ENCODE measurements around the gene MAP3K13. TPM values are rescaled to one million over a fixed set of nuclear protein-coding genes. Genes with fewer than 3 reads are reported as not detected.

The MAP3K13 gene
- total and polyA plus RNA-seq, 2 of the 13 experiments (the other 11 are each of a cell fraction or from before 2014, with no cell fraction given): 24.2 to 26.5 TPM

GRCh38 chr3:185498503-185499396, 135.8 kb downstream of the MAP3K13 start, which contains the start of gene TMEM41A (continued):
- 0 out of 4 replicates have a peak, but pooled peaks of 1 of the 2 experiments have one; percentile 48 for TF ChIP-seq NR2F1 (CRISPR knock-in tag; IDR thresholded peaks at IDR 0.05)
- TF ChIP-seq ZNF747 (CRISPR knock-in tag; IDR thresholded peaks at IDR 0.05; ENCODE audit: borderline replicate concordance): peak; percentile 86; the same call in 1 of the 2 replicates
- peak; percentile 58; the same call in 1 of the 2 replicates for TF ChIP-seq BCL6 (CRISPR knock-in tag; IDR thresholded peaks at IDR 0.05)
- TF ChIP-seq ZNF496 (CRISPR knock-in tag; IDR thresholded peaks at IDR 0.05; ENCODE audit: insufficient replicate concordance): no peak
- peak; percentile 75 for TF ChIP-seq ZEB1 (IDR thresholded peaks at IDR 0.05; ENCODE audit: insufficient replicate concordance, low read depth)
- no peak for TF ChIP-seq THYN1 (CRISPR knock-in tag; IDR thresholded peaks at IDR 0.05; ENCODE audit: borderline replicate concordance, low read depth)
- TF ChIP-seq PHB2 (IDR thresholded peaks at IDR 0.05; ENCODE audit: partially characterized antibody): no peak
- TF ChIP-seq ASH2L (IDR thresholded peaks at IDR 0.05; ENCODE audit: insufficient read length, low read depth, low read length): peak; percentile 94
- TF ChIP-seq ZNF17 (CRISPR knock-in tag; IDR thresholded peaks at IDR 0.05): no peak
- peak; percentile 96 for TF ChIP-seq SRSF1 (optimal IDR thresholded peaks at IDR 0.05; ENCODE audit: low read depth, low read length)
- TF ChIP-seq, protein P1, sequence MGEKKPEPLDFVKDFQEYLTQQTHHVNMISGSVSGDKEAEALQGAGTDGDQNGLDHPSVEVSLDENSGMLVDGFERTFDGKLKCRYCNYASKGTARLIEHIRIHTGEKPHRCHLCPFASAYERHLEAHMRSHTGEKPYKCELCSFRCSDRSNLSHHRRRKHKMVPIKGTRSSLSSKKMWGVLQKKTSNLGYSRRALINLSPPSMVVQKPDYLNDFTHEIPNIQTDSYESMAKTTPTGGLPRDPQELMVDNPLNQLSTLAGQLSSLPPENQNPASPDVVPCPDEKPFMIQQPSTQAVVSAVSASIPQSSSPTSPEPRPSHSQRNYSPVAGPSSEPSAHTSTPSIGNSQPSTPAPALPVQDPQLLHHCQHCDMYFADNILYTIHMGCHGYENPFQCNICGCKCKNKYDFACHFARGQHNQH (CRISPR knock-in tag; IDR thresholded peaks at IDR 0.05): peak; percentile 94
- TF ChIP-seq, protein P2, sequence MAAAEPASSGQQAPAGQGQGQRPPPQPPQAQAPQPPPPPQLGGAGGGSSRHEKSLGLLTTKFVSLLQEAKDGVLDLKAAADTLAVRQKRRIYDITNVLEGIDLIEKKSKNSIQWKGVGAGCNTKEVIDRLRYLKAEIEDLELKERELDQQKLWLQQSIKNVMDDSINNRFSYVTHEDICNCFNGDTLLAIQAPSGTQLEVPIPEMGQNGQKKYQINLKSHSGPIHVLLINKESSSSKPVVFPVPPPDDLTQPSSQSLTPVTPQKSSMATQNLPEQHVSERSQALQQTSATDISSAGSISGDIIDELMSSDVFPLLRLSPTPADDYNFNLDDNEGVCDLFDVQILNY (CRISPR knock-in tag; conservative IDR thresholded peaks at IDR 0.05): peak; percentile 43; the same call in 1 of the 2 replicates
- TF ChIP-seq, protein P3, sequence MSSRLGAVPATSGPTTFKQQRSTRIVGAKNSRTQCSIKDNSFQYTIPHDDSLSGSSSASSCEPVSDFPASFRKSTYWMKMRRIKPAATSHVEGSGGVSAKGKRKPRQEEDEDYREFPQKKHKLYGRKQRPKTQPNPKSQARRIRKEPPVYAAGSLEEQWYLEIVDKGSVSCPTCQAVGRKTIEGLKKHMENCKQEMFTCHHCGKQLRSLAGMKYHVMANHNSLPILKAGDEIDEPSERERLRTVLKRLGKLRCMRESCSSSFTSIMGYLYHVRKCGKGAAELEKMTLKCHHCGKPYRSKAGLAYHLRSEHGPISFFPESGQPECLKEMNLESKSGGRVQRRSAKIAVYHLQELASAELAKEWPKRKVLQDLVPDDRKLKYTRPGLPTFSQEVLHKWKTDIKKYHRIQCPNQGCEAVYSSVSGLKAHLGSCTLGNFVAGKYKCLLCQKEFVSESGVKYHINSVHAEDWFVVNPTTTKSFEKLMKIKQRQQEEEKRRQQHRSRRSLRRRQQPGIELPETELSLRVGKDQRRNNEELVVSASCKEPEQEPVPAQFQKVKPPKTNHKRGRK (CRISPR knock-in tag; IDR thresholded peaks at IDR 0.05): peak; percentile 62; the same call in 1 of the 2 replicates
- 0 out of 2 replicates have a peak, but pooled peaks have one; percentile 22 for TF ChIP-seq ZNF773 (CRISPR knock-in tag; IDR thresholded peaks at IDR 0.05; ENCODE audit: borderline replicate concordance)
- no peak for TF ChIP-seq ZNF576 (CRISPR knock-in tag; IDR thresholded peaks at IDR 0.05)
- no peak for TF ChIP-seq HNRNPH1 (optimal IDR thresholded peaks at IDR 0.05; ENCODE audit: low read depth, low read length)
- TF ChIP-seq, protein P4, sequence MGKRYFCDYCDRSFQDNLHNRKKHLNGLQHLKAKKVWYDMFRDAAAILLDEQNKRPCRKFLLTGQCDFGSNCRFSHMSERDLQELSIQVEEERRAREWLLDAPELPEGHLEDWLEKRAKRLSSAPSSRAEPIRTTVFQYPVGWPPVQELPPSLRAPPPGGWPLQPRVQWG (CRISPR knock-in tag; IDR thresholded peaks at IDR 0.05; ENCODE audit: borderline replicate concordance, low read depth): no peak
- peak; percentile 84; the same call in 1 of the 2 replicates for TF ChIP-seq ZNF670 (CRISPR knock-in tag; IDR thresholded peaks at IDR 0.05; ENCODE audit: borderline replicate concordance)
- TF ChIP-seq ZNF83 (CRISPR knock-in tag; IDR thresholded peaks at IDR 0.05; ENCODE audit: borderline replicate concordance): no peak
- TF ChIP-seq, protein P5, sequence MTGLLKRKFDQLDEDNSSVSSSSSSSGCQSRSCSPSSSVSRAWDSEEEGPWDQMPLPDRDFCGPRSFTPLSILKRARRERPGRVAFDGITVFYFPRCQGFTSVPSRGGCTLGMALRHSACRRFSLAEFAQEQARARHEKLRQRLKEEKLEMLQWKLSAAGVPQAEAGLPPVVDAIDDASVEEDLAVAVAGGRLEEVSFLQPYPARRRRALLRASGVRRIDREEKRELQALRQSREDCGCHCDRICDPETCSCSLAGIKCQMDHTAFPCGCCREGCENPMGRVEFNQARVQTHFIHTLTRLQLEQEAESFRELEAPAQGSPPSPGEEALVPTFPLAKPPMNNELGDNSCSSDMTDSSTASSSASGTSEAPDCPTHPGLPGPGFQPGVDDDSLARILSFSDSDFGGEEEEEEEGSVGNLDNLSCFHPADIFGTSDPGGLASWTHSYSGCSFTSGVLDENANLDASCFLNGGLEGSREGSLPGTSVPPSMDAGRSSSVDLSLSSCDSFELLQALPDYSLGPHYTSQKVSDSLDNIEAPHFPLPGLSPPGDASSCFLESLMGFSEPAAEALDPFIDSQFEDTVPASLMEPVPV (CRISPR knock-in tag; IDR thresholded peaks at IDR 0.05): peak; percentile 98

All from HepG2 (cell line).